GM19328 (cell line): ENCODE data around the gene DLGAP1.

ENCODE experiments used
- ATAC-seq: cut with Tn5 transposase; IDR thresholded peaks from one replicate; pipeline ENCODE4 v1.9.1; 2021; ENCODE audit warnings: mild to moderate bottlenecking, moderate library complexity; ENCODE audit not compliant: unreplicated experiment

Gene DLGAP1

GRCh38 chr18:3960977-3961376 is 494.1 kb downstream of the DLGAP1 start:
- no peak for ATAC-seq

- ATAC-seq = no peak
These were observed 495.0 kb downstream of the DLGAP1 start for GRCh38 chr18:3960142-3960541.

- no peak for ATAC-seq
These were observed 503.1 kb downstream of the DLGAP1 start for GRCh38 chr18:3952031-3952430.

- no peak for ATAC-seq
These were observed 504.3 kb downstream of the DLGAP1 start for GRCh38 chr18:3950668-3951404.

GRCh38 chr18:3948958-3949357 is 506.1 kb downstream of the DLGAP1 start:
- no peak for ATAC-seq

- ATAC-seq = no peak
These were observed 507.7 kb downstream of the DLGAP1 start for GRCh38 chr18:3947383-3947782.

- ATAC-seq = no peak
These were observed 519.8 kb downstream of the DLGAP1 start for GRCh38 chr18:3935305-3935704.

GRCh38 chr18:3932276-3932675 is 522.8 kb downstream of the DLGAP1 start:
- ATAC-seq = no peak

- ATAC-seq = no peak
These were observed 523.5 kb downstream of the DLGAP1 start for GRCh38 chr18:3931542-3932112.

GRCh38 chr18:3931013-3931315 is 524.1 kb downstream of the DLGAP1 start:
- ATAC-seq = no peak

GRCh38 chr18:3930126-3931012 is 524.7 kb downstream of the DLGAP1 start:
- no peak for ATAC-seq

- ATAC-seq = no peak
These were observed 530.7 kb downstream of the DLGAP1 start for GRCh38 chr18:3924455-3924854.

GRCh38 chr18:3923750-3924149 is 531.4 kb downstream of the DLGAP1 start:
- no peak for ATAC-seq

GRCh38 chr18:3921826-3922225 is 533.3 kb downstream of the DLGAP1 start:
- ATAC-seq = no peak

GRCh38 chr18:3920832-3921231 is 534.3 kb downstream of the DLGAP1 start:
- ATAC-seq = no peak

- no peak for ATAC-seq
These were observed 535.6 kb downstream of the DLGAP1 start for GRCh38 chr18:3919396-3920061.

- no peak for ATAC-seq
These were observed 539.0 kb downstream of the DLGAP1 start for GRCh38 chr18:3916082-3916481.

GRCh38 chr18:3914833-3915610 is 540.1 kb downstream of the DLGAP1 start:
- ATAC-seq = no peak

GRCh38 chr18:3914109-3914508 is 541.0 kb downstream of the DLGAP1 start:
- no peak for ATAC-seq

- ATAC-seq = no peak
These were observed 542.4 kb downstream of the DLGAP1 start for GRCh38 chr18:3912705-3913104.

- no peak for ATAC-seq
These were observed 543.7 kb downstream of the DLGAP1 start for GRCh38 chr18:3911413-3911812.
